ENCODE data around the gene MLN. TPM values are rescaled to one million over a fixed set of nuclear protein-coding genes. Genes with fewer than 3 reads are reported as not detected.

MLN gene
- total RNA-seq, 1 experiment from 2014 or later = not detected

DNA sequence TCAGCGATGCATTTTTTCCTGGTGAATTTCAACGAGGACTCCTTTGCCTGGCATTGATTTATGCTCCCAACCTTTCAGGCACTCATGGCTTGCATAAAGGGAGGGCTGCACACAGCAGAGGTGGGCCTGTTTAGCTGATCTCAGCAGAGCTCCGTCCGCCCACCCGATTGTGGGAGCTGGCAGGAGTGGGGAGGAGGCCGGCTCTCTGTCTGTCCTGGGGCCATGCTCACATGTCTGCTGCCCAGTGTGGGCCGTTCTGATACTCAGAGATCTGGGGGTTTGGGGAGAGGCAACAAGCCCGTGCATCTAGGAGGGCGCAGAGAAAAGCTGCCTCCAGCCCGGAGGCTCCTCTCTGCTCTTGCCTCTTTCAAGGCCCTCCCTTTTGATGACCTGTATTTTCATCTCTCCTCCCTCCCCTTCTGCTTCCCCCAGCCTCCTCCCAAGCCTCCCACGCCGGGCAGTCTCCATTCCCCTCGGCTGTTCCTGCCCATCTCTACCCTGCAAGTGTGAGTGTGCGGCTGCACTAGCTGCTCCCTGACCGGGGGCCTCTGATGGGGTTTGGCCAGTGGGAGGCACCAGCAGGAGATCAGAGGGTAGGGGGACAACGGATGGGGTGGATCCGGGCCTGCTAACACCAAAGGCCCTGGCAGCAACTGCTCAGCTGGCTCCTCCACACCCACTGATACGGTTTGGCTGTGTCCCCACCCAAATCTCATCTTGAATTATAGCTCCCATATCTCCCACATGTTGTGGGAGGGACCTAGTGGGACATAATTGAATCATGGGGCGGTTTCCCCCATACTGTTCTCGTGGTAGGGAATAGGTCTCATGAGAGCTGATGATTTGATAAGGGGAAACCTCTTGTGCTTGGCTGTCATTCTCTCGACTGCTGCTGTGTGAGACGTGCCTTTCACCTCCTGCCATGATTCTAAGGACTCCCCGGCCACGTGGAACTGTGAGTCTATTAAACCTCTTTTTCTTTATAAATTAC, 39.6 kb upstream of the MLN start:
- peaks cover 28 to 29% of the 10 kb centered on the region in 2 experiments for H3K4me1 Mint-ChIP-seq
- no peak overlapping the region for H2BK5ac ChIP-seq (ENCODE audit: insufficient read length, low read length)
- DNase-seq = no peak
- H3K36me3 Mint-ChIP-seq (ENCODE audit: insufficient read depth in 1 of 3, low read depth in 3 of 3) = no peaks in the 10 kb centered on the region
- no peak overlapping the region for H2AFZ ChIP-seq (ENCODE audit: low read length)
- TF ChIP-seq, protein P1, sequence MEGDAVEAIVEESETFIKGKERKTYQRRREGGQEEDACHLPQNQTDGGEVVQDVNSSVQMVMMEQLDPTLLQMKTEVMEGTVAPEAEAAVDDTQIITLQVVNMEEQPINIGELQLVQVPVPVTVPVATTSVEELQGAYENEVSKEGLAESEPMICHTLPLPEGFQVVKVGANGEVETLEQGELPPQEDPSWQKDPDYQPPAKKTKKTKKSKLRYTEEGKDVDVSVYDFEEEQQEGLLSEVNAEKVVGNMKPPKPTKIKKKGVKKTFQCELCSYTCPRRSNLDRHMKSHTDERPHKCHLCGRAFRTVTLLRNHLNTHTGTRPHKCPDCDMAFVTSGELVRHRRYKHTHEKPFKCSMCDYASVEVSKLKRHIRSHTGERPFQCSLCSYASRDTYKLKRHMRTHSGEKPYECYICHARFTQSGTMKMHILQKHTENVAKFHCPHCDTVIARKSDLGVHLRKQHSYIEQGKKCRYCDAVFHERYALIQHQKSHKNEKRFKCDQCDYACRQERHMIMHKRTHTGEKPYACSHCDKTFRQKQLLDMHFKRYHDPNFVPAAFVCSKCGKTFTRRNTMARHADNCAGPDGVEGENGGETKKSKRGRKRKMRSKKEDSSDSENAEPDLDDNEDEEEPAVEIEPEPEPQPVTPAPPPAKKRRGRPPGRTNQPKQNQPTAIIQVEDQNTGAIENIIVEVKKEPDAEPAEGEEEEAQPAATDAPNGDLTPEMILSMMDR (conservative IDR thresholded peaks at IDR 0.05) = no peak
- H3K18ac ChIP-seq (ENCODE audit: insufficient read length, low read depth, low read length) = no peak overlapping the region
- H2BK12ac ChIP-seq (ENCODE audit: insufficient read length, low read depth, low read length) = no peak overlapping the region
- H3K9ac ChIP-seq (ENCODE audit: extremely low read depth, insufficient read length, low read length) = no peak overlapping the region
- no peak overlapping the region for H4K5ac ChIP-seq (ENCODE audit: insufficient read length, low read depth, low read length)
- no peak overlapping the region for H3K27ac Mint-ChIP-seq
- H2AK5ac ChIP-seq (ENCODE audit: insufficient read length, low read length) = no peak overlapping the region
- H3K9me3 ChIP-seq (ENCODE audit: control insufficient read depth, low read depth, low read length) = no peaks in the 10 kb centered on the region
- no peaks in the 10 kb centered on the region for H3K79me2 ChIP-seq (ENCODE audit: insufficient read depth, low read length)
- WGBS (ENCODE audit: extremely low coverage, insufficient read length, low lambda C conversion rate) = no CpG with 5 or more reads among the region's 24 CpGs
- no peak overlapping the region for H3K4ac ChIP-seq (ENCODE audit: low read depth, low read length)
- no peaks in the 10 kb centered on the region for H3K79me1 ChIP-seq (ENCODE audit: insufficient read depth, low read depth, low read length, poor library complexity, severe bottlenecking)
- peaks cover 6% of the 10 kb centered on the region for H3K27me3 Mint-ChIP-seq (ENCODE audit: low read depth)
- H3K4me3 Mint-ChIP-seq = no peak overlapping the region; a peak in 1 of 5 replicates
- H3K27ac ChIP-seq (ENCODE audit: insufficient read length, low read depth, low read length) = no peak overlapping the region
- H4K91ac ChIP-seq (ENCODE audit: insufficient read length, low read depth, low read length) = no peak overlapping the region
- no peak overlapping the region for H3K14ac ChIP-seq (ENCODE audit: insufficient read depth, low read length)
- H3K23me2 ChIP-seq (ENCODE audit: insufficient read length, low read depth, low read length, poor library complexity, severe bottlenecking) = no peaks in the 10 kb centered on the region
- no peaks in the 10 kb centered on the region for H3K9me3 Mint-ChIP-seq
- no peak overlapping the region for H3K4me2 ChIP-seq (ENCODE audit: insufficient read depth, insufficient read length, low read length)
- H2BK15ac ChIP-seq (ENCODE audit: low read depth, low read length) = no peak overlapping the region
- H3K23ac ChIP-seq (ENCODE audit: insufficient read length, low read depth, low read length) = no peak overlapping the region
- no peak overlapping the region for H3T11ph ChIP-seq (ENCODE audit: low read length)
- H3K27me3 ChIP-seq (ENCODE audit: insufficient read depth, low read length) = no peaks in the 10 kb centered on the region
- no peaks in the 10 kb centered on the region; the same call in 1 of the 2 replicates for H3K4me1 ChIP-seq (ENCODE audit: insufficient read depth, low read length)
- no peak overlapping the region for H4K8ac ChIP-seq (replicated peaks; ENCODE audit: insufficient read length, low read depth, low read length)
- H2BK120ac ChIP-seq (ENCODE audit: low read depth, low read length, poor library complexity, severe bottlenecking) = no peak overlapping the region
- no peak overlapping the region for H2BK20ac ChIP-seq (ENCODE audit: low read depth, low read length, poor library complexity, severe bottlenecking)
- H3K56ac ChIP-seq (ENCODE audit: insufficient read length, low read depth, low read length) = no peak overlapping the region
- no peaks in the 10 kb centered on the region for H4K20me1 ChIP-seq (ENCODE audit: control insufficient read depth, insufficient read depth, insufficient read length)

All from H9 (cell line).